Measurements from ENCODE around the gene TP53BP1.
"Not testable (repeated sequence)": the region's sequence is repeated elsewhere in the genome, so short reads cannot be mapped to it uniquely, and the experiment has no call there.

Gene TP53BP1

DNA sequence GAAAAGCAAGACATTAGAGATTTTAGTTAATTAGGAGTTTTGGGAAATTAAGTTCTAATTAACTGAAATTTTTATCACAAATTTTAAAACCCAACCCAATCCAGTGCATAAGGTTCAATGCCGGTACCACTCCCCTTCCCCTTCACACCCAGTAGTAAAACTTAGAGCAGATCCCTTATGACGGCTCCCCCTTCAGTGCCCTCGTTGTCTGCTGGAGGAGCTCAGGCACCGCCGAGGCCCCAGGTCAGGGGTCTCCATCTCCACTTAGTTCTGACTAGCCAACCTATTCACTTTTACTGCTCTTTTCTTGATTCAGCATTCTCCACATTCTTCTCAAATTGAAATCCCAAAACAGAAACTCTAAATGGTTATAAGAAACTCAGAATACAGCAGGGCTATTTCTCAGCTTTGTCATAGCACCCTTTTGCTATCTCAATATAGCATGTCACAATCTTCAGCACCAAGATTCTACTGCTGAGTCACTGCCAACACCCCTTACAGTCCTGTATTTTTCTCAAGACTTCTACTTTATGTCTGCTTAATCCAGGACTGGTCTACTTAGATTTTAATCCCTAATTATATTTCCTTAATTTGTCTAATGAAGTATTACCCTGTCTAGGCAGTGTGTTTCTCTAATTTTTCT lies 82.3 kb downstream of the TP53BP1 start:
- no peak for DNase-seq

DNA sequence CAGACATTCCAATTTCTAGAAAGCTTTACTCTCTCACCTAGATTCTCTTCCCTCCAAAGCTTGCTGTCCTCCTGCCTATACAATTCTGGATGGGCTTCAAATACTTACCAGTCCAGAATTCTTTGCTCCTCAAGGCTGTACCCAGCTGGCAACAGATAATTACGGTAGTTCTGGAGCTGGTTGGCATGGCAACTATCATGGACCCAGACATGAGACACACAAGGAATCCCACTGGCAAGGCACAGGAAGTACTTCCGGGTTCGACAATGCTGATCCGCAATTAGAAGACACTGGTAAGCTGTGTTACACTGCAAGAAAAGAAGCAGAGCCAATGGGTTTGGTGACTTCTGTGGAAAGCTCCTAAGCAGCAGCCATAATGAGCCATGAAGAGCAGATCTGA lies 84.2 kb downstream of the TP53BP1 start:
- no peak for DNase-seq

DNA sequence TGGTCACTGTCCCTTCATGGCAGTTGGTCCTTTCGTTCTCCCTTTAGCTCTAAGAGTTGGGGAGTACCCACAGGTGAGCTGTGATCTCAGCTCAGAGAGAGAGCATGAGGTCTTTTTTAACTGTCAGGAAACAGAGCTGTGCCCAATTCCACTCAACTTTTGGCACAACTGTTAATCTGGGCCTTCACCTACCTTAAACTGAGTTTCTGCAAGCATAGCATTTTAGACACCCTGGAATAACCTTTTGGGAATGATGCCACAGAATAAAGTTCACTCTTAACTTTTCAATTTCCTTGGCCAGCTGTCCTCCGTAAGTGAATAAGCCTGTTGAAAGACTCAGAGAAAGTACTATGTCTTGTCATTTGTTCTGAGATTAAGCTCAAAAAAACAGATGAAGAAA lies 86.1 kb downstream of the TP53BP1 start:
- DNase-seq: no peak

DNA sequence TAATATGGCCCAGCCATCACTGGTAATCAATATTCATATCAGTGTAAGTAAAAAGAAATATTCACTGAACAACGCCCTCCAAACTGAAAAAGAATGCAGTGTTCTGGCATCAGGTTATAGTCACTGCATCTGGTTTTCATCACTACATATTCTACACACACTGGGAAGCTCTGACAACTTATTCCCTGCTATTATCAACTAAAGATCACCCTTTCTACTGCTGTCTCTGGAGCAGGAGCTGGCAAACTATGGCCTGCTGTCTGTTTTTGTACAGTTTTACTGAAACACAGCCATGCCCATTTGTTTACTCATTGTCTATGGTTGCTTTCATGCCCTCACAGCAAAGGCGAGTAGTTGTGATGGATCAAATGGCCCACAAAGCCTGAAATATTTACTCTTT lies 86.8 kb downstream of the TP53BP1 start:
- DNase-seq: no peak

DNA sequence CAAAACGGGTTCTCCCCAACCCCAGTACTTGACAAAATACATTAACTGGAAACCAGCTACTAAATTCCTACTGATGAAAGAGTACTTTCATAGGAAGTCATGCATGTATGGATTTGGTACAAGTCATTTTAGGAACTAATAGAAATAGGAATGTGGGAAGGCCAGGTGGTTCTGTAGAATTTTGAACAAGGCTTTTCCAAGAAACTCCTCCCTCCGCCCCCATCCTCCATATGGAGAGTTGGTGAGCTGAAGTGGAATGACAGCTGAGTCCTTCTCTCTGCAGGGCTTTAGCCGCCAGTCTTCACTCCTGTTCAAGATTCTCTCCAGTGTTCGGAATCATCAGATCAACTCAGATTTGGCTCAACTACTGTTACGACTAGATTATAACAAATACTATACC lies 88.8 kb downstream of the TP53BP1 start:
- no peak for DNase-seq

DNA sequence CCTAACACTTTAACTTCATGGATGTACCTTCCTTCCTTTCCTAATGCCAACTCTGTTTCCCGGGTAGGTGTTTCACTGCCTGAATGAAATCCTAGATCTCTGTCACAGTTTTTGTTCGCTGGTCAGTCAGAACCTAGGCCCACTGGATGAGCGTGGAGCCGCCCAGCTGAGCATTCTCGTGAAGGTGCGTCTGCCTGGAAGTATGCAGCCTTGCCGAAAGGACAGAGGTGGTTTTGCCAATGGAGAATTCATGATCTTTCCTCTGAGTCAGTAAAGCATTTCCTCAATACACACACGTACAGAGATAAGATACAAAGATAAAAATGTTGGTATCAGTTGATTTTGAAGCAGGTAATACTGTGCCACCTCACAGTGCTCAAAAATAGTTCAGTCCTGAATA lies 89.3 kb downstream of the TP53BP1 start:
- DNase-seq: no peak

DNA sequence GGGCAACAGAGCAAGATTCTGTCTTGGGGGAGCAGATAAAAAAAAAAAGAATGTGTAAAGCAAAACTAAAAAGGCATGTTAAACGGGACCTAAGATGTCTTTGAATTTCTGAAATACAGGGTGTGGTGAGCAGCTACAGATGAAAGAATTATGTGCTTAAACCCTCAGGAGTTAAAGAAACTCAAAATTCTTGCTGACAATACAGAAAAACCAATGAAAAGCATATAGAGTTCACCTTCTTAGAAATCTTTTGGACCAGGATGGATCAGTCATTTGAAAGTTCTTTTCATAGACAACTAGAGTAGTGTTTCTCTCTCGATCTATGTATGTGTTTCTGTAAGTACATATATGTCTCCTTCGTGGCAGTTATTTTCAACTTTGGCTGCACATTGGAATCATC lies 90.7 kb downstream of the TP53BP1 start:
- no peak for DNase-seq

DNA sequence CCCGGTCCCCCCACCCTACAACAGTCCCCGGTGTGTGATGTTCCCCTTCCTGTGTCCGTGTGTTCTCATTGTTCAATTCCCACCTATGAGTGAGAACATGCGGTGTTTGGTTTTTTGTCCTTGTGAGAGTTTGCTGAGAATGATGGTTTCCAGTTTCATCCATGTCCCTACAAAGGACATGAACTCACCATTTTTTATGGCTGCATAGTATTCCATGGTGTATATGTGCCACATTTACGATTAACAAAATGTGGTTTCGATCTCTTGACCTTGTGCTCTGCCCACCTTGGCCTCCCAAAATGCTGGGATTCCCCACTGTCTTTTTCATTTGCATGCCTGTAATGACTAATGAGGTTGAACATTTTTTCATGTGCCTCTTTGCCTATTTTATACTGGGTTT lies 99.4 kb downstream of the TP53BP1 start:
- DNase-seq: not testable (repeated sequence)

DNA sequence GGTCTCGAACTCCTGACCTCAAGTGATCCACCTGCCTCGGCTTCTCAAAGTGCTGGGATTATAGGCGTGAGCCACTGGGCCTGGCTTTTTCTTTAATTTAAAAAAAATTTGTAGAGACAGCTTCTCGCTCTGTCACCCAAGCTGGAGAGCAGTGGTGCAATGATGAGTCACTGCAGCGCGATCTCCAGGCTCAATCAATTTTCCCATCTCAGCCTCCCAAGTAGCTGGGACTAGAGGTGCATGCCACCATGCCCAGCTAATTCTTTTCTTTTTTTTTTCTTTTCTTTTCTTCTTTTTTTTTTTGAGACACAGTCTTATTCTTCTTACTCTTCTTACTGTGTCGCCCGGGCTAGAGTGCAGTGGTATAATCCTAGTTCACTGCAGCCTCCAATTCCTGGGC lies 102.2 kb downstream of the TP53BP1 start:
- DNase-seq: no peak

DNA sequence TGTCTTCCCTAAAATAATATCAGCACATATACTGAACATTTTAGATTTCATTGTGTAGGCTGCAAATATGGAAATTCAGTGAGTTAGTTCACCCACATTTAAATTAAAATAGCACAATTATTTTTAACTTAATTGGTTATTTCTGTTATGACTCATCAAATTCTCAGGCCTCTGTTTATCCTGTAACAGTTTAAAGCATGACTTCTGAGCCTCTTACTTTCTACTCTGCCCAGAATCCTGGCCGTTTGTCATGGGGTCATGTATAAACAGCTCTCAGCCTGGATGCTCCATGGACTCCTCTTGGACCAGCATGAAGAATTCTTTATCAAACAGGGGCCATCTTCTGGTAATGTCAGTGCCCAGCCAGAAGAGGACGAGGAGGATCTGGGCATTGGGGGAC lies 109.9 kb downstream of the TP53BP1 start:
- DNase-seq: no peak

DNA sequence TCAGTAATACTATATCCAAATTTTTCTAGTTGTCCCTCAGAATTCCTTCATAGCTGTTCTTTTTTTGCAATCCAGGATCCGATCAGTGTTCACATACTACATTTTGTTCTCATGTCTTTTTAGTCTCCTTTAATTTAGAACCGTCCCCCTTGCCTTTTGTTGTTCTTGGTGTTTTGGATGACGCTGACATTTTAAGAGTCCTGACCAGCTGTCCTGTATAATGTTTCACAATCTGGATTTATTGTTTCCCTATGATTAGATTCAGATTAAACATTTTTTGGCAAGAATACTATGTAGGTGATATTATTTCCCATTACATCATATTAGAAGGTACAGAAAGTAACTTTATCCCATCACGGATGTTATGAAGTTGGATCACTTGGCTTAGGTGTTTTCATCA lies 110.6 kb downstream of the TP53BP1 start:
- no peak for DNase-seq

DNA sequence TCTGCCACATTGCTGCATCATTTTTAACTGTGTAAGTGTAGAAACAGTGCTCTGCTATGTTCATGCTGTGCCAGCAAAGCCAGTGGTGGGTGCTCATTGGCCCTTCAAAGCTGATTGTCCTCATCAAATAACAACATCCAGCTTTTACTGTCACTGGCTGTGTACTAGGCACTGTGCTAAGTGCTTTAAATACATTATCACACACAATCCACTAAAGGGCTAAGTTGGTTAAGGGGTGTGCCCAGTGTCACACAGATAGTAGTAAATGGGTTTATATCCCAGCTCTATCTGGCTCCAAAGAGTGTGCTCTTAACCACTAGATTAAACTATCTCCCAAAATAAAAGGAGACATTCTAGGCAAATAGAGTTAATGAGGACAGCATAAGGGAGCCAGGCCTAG lies 114.4 kb downstream of the TP53BP1 start:
- no peak for DNase-seq

DNA sequence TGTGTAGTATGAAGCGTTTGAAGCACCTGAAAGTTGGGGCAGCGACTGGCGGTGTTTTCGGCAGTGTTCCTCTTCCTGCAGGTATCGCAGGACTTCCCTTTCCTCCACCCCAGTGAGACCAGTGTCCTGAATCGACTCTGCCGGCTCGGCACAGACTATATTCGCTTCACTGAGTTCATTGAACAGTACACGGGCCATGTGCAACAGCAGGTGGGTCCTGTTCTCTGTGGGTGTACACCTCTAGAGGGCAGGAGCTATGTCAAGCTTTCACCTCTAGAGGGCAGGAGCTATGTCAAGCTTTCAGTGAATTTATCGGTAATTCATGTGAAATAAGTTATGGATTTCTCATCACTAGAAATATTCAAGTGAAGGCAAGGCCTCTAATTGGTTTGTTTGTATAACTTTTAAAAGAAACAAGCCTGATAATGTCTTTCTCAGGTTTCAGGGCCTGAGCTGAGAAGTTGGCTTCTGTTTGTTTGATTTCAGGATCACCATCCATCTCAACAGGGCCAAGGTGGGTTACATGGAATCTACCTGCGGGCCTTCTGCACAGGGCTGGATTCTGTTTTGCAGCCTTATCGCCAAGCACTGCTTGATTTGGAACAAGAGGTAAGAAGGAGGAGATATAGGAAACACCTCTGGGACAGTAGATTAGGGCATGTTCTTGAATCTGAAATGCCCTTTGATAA lies 116.8 kb downstream of the TP53BP1 start:
- peak in 3 of 6 experiments; percentile 1 to 34 (median 33) for DNase-seq

DNA sequence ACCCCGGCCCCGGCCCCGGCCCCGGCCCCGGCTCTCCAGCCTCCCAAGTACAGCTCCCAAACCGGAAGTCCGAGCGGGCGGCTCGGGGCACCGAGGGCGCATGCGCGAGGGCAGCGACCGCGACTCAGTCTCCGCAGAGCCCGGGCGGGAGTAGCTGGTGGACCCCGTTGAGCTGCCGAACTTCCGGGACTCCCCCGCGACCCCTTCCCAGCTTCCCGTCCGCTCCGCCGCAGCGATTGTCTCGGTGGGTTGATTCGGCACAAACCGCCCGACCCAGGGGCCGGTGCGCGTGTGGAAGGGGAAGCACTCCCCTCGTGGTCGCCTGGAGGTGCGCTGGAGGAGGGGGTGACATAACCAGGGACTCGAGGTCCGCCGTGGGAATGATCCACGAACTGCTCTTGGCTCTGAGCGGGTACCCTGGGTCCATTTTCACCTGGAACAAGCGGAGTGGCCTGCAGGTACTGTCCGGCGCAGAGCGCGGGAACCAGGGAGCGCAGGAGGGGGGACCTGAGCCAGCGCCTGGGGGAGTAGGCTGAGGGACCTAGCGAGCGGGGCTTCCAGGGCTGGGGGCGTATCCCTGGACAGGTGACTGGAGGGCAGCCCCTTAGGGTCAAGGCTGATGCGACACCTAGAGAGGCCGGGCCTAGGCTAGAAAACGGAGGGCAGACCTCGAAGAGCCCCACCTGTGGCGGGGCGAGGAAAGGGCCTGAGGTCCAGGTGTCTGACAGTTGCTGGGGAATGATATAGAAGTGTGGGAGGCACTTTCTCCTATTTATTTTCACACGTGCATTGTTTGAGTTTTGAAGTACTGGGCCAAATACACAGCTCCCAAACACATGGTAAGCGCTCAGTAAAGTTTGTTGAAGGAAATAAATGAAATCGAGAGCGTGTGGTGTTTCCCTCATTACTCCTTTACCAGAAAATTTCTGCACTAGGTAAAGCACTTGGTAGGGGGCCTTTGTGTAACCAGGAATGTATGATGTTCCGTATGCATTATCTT lies 121.7 kb downstream of the TP53BP1 start, which contains the start of the genes TUBGCP4 and ZSCAN29:
TSS of gene TUBGCP4 (plus strand) at position 127 of the 1,000 bp plus-strand sequence. CDS start at position 381, 254 bp downstream.
TSS of gene ZSCAN29 (minus strand) at position 69 of the 1,000 bp plus-strand sequence. CDS start 1,130 bp downstream, outside the sequence.
- peak; percentile 19 to 69 (median 54) for DNase-seq

DNA sequence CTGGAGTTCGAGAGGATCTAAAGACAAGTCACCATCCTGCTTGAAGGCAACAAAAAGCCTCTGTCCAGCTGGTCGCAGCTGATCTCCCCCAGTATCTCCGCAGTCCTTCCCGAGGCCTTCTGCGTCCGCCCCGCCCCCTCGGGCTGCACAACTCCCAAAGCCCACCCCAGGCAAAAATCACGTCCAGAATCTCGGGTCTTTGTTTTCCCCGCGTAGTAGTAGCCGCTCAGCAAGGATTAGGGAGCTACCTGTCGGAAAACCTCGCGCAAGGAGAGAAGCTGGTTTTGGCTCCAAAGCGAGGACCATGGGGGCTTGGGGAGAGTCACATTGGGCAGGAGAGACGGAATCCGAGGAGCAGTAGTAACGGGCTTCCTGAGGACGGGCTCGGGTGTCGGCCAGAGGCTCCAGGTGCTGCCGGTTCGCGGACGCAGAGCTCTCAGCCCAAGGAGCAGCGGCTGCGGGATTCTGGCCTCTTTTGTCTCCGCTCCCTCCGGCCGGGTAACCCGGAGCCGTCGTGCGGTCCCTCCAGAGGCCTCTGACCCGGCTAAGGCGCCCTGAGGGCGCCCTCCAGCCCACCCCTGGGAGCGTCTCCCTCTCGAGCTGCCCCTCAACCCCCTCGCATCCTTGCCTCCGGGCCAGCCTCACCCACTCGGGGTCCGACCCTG lies 122.5 kb downstream of the TP53BP1 start:
- DNase-seq: peak in 1 of 6 experiments; percentile 33

DNA sequence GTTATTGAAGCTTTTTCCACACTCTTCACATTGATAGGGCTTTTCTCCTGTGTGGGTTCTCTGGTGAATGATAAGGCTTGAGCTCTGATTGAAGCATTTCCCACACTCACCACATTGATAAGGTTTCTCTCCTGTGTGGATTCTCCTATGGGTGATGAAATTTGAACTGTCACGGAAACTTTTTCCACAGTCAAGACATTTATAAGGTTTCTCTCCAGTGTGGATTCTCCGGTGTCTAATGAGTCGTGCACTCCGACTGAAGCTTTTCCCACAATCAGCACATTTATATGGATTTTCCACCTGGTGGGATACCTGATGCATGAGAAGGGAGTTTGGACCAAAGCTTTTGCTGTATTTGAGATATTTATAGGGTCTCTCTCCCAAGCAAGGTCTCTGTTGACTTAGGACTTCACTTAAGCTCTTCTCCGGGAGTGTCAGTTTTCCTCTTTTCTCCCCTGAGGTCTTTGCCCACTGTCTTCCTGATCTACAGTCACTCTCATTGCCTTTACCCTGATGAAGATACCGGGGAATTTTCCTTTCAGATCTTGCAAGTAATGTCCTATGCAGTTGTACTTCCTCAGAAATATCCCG lies 131.5 kb downstream of the TP53BP1 start:
- no peak for DNase-seq

DNA sequence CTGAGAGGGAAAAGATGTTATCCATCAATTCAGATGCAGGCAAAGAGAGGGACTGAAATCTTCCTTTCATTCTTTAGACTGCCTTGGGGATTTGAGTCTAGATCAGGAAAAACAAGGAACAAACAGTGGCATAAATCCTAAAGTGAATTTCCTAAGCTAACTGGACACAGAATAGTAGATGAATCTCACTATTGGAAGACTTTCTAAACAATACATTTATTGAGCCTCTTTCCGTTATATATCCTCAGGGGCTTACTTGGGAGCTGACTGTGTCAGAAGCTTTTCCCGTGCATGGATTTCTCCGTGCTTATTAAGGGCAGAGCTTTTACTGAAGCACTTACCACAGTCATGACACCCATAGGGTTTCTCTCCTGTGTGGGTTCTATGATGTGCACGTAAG lies 132.1 kb downstream of the TP53BP1 start:
- no peak for DNase-seq

Measured in stimulated activated naive CD4-positive, alpha-beta T cell (primary cell).